H1 (cell line): ENCODE data around the gene PROK2. TPM values are rescaled to one million over a fixed set of nuclear protein-coding genes. Genes with fewer than 3 reads are reported as not detected.
A peak's percentile ranks its signal among the peaks of the same experiment; 100 is the strongest.

ENCODE experiments used
- ASH2L ChIP-seq: fragments of 200-600, 300-600 bp; sonication (generic); IDR thresholded peaks from one replicate; pipeline ENCODE4 v1.7.1; 2017; ENCODE audit warnings: low read length
- BCL11A ChIP-seq, 2 experiments: IDR thresholded peaks; one replicate each; pipeline ENCODE4 v1.6.1; 2011; ENCODE audit warnings: low read depth in 2 of 2, low read length in 2 of 2, mild to moderate bottlenecking in 2 of 2
- BRCA1 ChIP-seq: IDR thresholded peaks from 2 replicates; pipeline ENCODE4 v1.6.1; 2012; ENCODE audit warnings: low read depth, low read length, improper control_type of control experiment
- CBX8 ChIP-seq: fragments of 300-800, 300-1000 bp; sonication (generic); IDR thresholded peaks from 2 replicates; pipeline ENCODE4 v1.7.1; 2016; ENCODE audit warnings: low read depth, low read length, borderline replicate concordance
- CEBPB ChIP-seq: IDR thresholded peaks from 2 replicates; pipeline ENCODE4 v1.6.1; 2012; ENCODE audit warnings: low read depth, low read length
- CREB1 ChIP-seq: IDR thresholded peaks from 2 replicates; pipeline ENCODE4 v1.6.1; 2012; ENCODE audit warnings: inconsistent platforms
- CTBP2 ChIP-seq: IDR thresholded peaks from 2 replicates; pipeline ENCODE4 v1.7.0; 2011; ENCODE audit warnings: borderline replicate concordance, mild to moderate bottlenecking, moderate library complexity, mixed read lengths, low read length; ENCODE audit not compliant: insufficient read depth, insufficient read length
- EP300 ChIP-seq, 2 experiments: IDR thresholded peaks; 1 replicate in 1 of 2; 2 replicates in 1 of 2; pipeline ENCODE4 v1.6.1; 2011 to 2012; ENCODE audit warnings: low read depth in 2 of 2, low read length in 2 of 2, mild to moderate bottlenecking in 2 of 2, borderline replicate concordance in 1 of 2, inconsistent platforms in 1 of 2, moderate library complexity in 1 of 2
- FOSL1 ChIP-seq: IDR thresholded peaks from 2 replicates; pipeline ENCODE4 v1.6.1; 2011; ENCODE audit warnings: mild to moderate bottlenecking, low read depth, low read length, moderate library complexity; ENCODE audit not compliant: insufficient read depth
- KDM4A ChIP-seq: IDR thresholded peaks from one replicate; pipeline ENCODE4 v1.7.1; 2012; ENCODE audit warnings: low read depth, mild to moderate bottlenecking, moderate library complexity, low read length, inconsistent platforms; ENCODE audit not compliant: severe bottlenecking
- KDM5A ChIP-seq: fragments of 200-600 bp; IDR thresholded peaks from 2 replicates; pipeline ENCODE4 v1.7.1; 2012; ENCODE audit warnings: mild to moderate bottlenecking, low read length, inconsistent platforms, mixed read lengths
- POLR2A ChIP-seq, 2 experiments: IDR thresholded peaks; 1 replicate in 1 of 2; 2 replicates in 1 of 2; pipeline ENCODE4 v1.6.1; 2011; ENCODE audit warnings: low read depth in 2 of 2, low read length in 2 of 2, mild to moderate bottlenecking in 2 of 2; ENCODE audit errors: control extremely low read depth in 1 of 2
- POU5F1 ChIP-seq: IDR thresholded peaks from 2 replicates; pipeline ENCODE4 v1.6.1; 2011; ENCODE audit warnings: low read depth, mild to moderate bottlenecking, low read length, moderate library complexity
- RBBP5 ChIP-seq: IDR thresholded peaks from 2 replicates; pipeline ENCODE4 v1.7.1; 2012; ENCODE audit warnings: low read depth, mild to moderate bottlenecking, inconsistent platforms, low read length, moderate library complexity, borderline replicate concordance
- RFX5 ChIP-seq: IDR thresholded peaks from 2 replicates; pipeline ENCODE4 v1.6.1; 2011; ENCODE audit warnings: low read depth, low read length, improper control_type of control experiment, borderline replicate concordance
- SIRT6 ChIP-seq: IDR thresholded peaks from one replicate; pipeline ENCODE4 v1.7.1; 2012; ENCODE audit warnings: low read length, inconsistent platforms
- TAF7 ChIP-seq: optimal IDR thresholded peaks from 2 replicates; pipeline ENCODE3; 2011; ENCODE audit warnings: low read depth, mild to moderate bottlenecking, inconsistent platforms, low read length, moderate library complexity, borderline replicate concordance
- TBP ChIP-seq: IDR thresholded peaks from 2 replicates; pipeline ENCODE4 v1.6.1; 2011; ENCODE audit warnings: low read depth, low read length, improper control_type of control experiment
- YY1 ChIP-seq: IDR thresholded peaks from 2 replicates; pipeline ENCODE4 v1.6.1; 2011; ENCODE audit warnings: low read depth, mild to moderate bottlenecking, low read length
- polyA plus RNA-seq, 7 experiments: library from polyadenylated mRNA; depleted of rRNA in 3 of 7; stranded (reverse) in 5 of 7; unstranded in 2 of 7; fragments of >200 nt in 5 of 7; fragments of 200-250 nt in 2 of 7; gene quantifications; 1 replicate in 5 of 7; 2 replicates in 1 of 7; 4 replicates in 1 of 7; pipeline versions ENCODE4 v1.2.1 to v1.2.3, GENCODE V29; 2011 to 2013; ENCODE audit warnings: missing spikeins in 2 of 7, mixed read lengths in 2 of 7
- total RNA-seq: library from RNA; stranded (reverse); fragmentation: NEBNext Ultra II Directional; extraction: Animal tissue kit (Norgen Biotek cat#: 25700); gene quantifications from 2 replicates; pipeline ENCODE4 v1.2.1, GENCODE V29; 2021
- TF ChIP-seq, protein P1 (sequence below), 3 experiments: IDR thresholded peaks; 1 replicate in 2 of 3; 2 replicates in 1 of 3; pipeline versions ENCODE4 v1.5.1 to v1.6.1; 2011; ENCODE audit warnings: low read length in 3 of 3, mild to moderate bottlenecking in 3 of 3, inconsistent platforms in 2 of 3, low read depth in 1 of 3, moderate library complexity in 1 of 3; ENCODE audit not compliant: insufficient read depth in 1 of 3; ENCODE audit errors: control extremely low read depth in 1 of 3
- TF ChIP-seq, protein P2 (sequence below): IDR thresholded peaks from 2 replicates; pipeline ENCODE4 v1.6.1; 2012; ENCODE audit warnings: inconsistent platforms

The PROK2 gene
- total and polyA plus RNA-seq, 2 of the 8 experiments (the other 6 are each of a cell fraction or from before 2014, with no cell fraction given) = 0.50 to 1.8 TPM

DNA sequence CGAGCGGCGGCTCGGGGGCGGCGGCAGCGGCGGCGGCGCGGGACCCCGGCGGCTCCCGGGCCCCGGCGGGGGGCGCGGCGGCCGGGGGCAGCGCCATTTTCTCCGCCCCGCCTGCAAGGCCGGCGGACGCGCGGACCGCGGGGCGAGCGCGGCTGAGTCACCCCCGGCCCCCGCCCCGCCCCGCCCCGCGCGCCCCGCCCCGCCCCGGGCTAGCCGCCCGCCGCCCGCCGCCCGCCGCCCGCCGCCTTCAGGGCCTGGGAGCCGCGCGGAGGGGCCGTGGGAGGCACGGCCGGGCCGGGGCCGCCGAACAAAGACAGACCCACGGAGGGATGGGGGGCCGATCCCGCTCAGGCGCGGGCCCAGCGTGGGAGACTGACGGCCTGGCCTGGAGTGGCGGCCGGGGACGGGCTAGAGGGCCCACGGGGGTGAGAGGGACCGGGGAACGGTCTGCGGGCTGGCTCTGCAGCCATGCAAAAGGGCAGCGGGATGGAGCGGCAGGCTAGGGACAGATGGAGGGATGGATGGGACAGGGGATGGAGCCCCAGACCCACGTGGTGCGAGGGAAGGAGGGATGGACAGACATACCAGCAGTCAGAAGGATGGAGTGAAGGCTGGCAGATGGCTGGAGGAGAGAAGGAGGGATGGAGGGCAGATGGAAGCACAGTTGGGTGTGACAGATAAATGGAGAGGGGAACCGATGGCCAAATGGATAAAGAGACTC, 59.5 kb downstream of the PROK2 start, which contains the start of gene EIF4E3 (continued):
- TF ChIP-seq, protein P1, sequence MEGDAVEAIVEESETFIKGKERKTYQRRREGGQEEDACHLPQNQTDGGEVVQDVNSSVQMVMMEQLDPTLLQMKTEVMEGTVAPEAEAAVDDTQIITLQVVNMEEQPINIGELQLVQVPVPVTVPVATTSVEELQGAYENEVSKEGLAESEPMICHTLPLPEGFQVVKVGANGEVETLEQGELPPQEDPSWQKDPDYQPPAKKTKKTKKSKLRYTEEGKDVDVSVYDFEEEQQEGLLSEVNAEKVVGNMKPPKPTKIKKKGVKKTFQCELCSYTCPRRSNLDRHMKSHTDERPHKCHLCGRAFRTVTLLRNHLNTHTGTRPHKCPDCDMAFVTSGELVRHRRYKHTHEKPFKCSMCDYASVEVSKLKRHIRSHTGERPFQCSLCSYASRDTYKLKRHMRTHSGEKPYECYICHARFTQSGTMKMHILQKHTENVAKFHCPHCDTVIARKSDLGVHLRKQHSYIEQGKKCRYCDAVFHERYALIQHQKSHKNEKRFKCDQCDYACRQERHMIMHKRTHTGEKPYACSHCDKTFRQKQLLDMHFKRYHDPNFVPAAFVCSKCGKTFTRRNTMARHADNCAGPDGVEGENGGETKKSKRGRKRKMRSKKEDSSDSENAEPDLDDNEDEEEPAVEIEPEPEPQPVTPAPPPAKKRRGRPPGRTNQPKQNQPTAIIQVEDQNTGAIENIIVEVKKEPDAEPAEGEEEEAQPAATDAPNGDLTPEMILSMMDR (IDR thresholded peaks at IDR 0.05; ENCODE audit: control extremely low read depth in 1 of 3, insufficient read depth in 1 of 3, low read depth in 1 of 3, low read length in 3 of 3) = no peak
- TF ChIP-seq EP300 (IDR thresholded peaks at IDR 0.05; ENCODE audit: borderline replicate concordance in 1 of 2, low read depth in 2 of 2, low read length in 2 of 2) = no peak
- peak; percentile 66 for TF ChIP-seq ASH2L
- TF ChIP-seq TAF7 = no peak
- TF ChIP-seq CREB1 = no peak
- peak; percentile 71; the same call in 1 of the 2 replicates for TF ChIP-seq YY1
- TF ChIP-seq BCL11A (IDR thresholded peaks at IDR 0.05; ENCODE audit: low read depth in 2 of 2, low read length in 2 of 2) = no peak
- no peak for TF ChIP-seq BRCA1
- no peak for TF ChIP-seq TBP
- no peak for TF ChIP-seq RFX5
- no peak for TF ChIP-seq POU5F1
- peak; percentile 88 for TF ChIP-seq CTBP2
- TF ChIP-seq SIRT6 = no peak
- TF ChIP-seq, protein P2, sequence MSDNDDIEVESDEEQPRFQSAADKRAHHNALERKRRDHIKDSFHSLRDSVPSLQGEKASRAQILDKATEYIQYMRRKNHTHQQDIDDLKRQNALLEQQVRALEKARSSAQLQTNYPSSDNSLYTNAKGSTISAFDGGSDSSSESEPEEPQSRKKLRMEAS = peak; percentile 94
- TF ChIP-seq CEBPB = no peak
- no peak for TF ChIP-seq CBX8
- peak; percentile 82; the same call in 1 of the 2 replicates for TF ChIP-seq RBBP5
- peak; percentile 13 for TF ChIP-seq KDM4A
- no peak for TF ChIP-seq POLR2A (IDR thresholded peaks at IDR 0.05; ENCODE audit: control extremely low read depth in 1 of 2, low read depth in 2 of 2, low read length in 2 of 2)
- TF ChIP-seq FOSL1 = no peak
- TF ChIP-seq KDM5A = no peak
